ENCODE measurements around the gene EBF4.

- TF ChIP-seq CTCF (conservative IDR thresholded peaks at IDR 0.05; ENCODE audit: low read length) = no peak
- no peak for TF ChIP-seq EZH2phosphoT487 (IDR thresholded peaks at IDR 0.05; ENCODE audit: borderline replicate concordance, low read depth, low read length)
Observed at GRCh38 chr20:2698186-2698817, 5.7 kb downstream of the EBF4 start.
